Uterus (tissue), 4 donors: ENCODE results near the gene OSBPL2. TPM values are rescaled to one million over a fixed set of nuclear protein-coding genes. Genes with fewer than 3 reads are reported as not detected.

Experiments used
- DNase-seq, 2 donors: peaks; one replicate each; pipeline ENCODE4 v3.0.0-alpha.2; 2019 to 2020
- H3K27ac ChIP-seq, 2 donors: fragments of 200-600 bp; sonication (generic); 1 replicate in 1 of 2; 2 replicates in 1 of 2; pipeline ENCODE4 v1.5.1; 2016 to 2018
- H3K27me3 ChIP-seq, 2 donors: fragments of 200-600 bp; sonication (generic); one replicate each; pipeline ENCODE4 v1.5.1; 2018 to 2019; ENCODE audit warnings: control low read depth in 1 of 2
- H3K36me3 ChIP-seq, 2 donors: fragments of 200-600 bp; sonication (generic); one replicate each; pipeline ENCODE4 v1.5.1; 2019; ENCODE audit warnings: control low read depth in 1 of 2
- H3K4me1 ChIP-seq, 2 donors: fragments of 200-600 bp; sonication (generic); one replicate each; pipeline ENCODE4 v1.5.1; 2018 to 2019; ENCODE audit warnings: control low read depth in 1 of 2
- H3K4me3 ChIP-seq, 2 donors: fragments of 200-600 bp; sonication (generic); 1 replicate in 1 of 2; 2 replicates in 1 of 2; pipeline ENCODE4 v1.5.1; 2018 to 2019; ENCODE audit warnings: mild to moderate bottlenecking in 1 of 2
- H3K9me3 ChIP-seq, 2 donors: fragments of 200-600 bp; sonication (generic); one replicate each; pipeline ENCODE4 v1.5.1; 2019; ENCODE audit warnings: control low read depth in 1 of 2
- POLR2A ChIP-seq, 2 donors: fragments of 450-650 bp; IDR thresholded peaks; one replicate each; pipeline ENCODE4 v1.6.1; 2016; ENCODE audit warnings: antibody characterized with exemption in 2 of 2, mild to moderate bottlenecking in 1 of 2, moderate library complexity in 1 of 2
- intact Hi-C: fragments of 100-400 bp; cut with DNase I; formaldehyde crosslinking; loops from one replicate; pipeline ENCODE4 v1.15.1; 2023; ENCODE audit warnings: low total_unique reads
- total RNA-seq, 4 donors: library from RNA; depleted of rRNA in 3 of 4; stranded (reverse); fragments of >200 nt in 3 of 4; gene quantifications; one replicate each; pipeline versions ENCODE4 v1.1.0 to v1.2.4, GENCODE V29; 2014 to 2023
- TF ChIP-seq, protein P1 (sequence below), 4 experiments: fragments of 200-600 bp in 2 of 4; fragments of 450-650 bp in 2 of 4; sonication (generic) in 2 of 4; IDR thresholded peaks; one replicate each; pipeline ENCODE4 v1.5.1; 2016 to 2019; ENCODE audit warnings: antibody characterized with exemption in 4 of 4, mild to moderate bottlenecking in 2 of 4, moderate library complexity in 1 of 4
- donor health status: DM: yes; HTN: yes; CAD: no.

Gene OSBPL2
- total RNA-seq, 4 donors from 2014 or later: 12.3 to 55.9 (median 33.4) TPM

DNA sequence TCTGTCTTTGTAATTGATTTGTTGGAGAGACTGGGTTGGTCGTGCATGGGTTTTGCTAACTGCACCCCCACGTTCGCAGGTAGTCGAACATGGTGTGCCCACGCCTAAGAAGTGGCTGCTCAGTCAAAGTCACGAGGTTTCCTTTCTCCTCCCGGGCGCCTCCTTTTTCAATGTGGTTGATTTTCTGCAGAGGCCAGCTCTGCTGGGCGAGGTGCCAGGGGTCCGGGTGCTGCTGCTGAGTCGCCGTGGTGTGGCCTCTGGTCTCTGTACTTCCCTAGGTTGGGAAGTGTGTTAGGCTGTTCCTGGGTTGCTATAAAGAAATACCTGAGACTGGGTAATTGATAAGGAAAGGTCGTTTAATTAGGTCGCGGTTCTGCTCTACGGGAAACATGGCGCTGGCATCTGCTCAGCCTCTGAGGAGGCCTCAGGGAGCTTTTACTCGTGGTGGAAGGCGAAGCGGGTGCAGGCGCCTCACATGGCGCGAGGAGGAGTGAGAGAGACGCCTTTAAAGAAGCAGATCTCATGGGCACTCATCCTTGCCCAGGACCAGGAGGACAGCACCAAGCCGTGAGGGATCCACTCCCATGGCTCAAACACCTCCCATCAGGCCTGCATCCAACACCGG, 14.1 kb downstream of the OSBPL2 start:
- Histone ChIP-seq H3K9me3 (no peaks in the 10 kb centered on the region), H3K27ac (no peak overlapping the region), H3K36me3 (no peaks in the 10 kb centered on the region), H3K4me3 (no peak overlapping the region), H3K27me3 (no peaks in the 10 kb centered on the region), H3K4me1 (no peaks in the 10 kb centered on the region)
- TF ChIP-seq, protein P1, sequence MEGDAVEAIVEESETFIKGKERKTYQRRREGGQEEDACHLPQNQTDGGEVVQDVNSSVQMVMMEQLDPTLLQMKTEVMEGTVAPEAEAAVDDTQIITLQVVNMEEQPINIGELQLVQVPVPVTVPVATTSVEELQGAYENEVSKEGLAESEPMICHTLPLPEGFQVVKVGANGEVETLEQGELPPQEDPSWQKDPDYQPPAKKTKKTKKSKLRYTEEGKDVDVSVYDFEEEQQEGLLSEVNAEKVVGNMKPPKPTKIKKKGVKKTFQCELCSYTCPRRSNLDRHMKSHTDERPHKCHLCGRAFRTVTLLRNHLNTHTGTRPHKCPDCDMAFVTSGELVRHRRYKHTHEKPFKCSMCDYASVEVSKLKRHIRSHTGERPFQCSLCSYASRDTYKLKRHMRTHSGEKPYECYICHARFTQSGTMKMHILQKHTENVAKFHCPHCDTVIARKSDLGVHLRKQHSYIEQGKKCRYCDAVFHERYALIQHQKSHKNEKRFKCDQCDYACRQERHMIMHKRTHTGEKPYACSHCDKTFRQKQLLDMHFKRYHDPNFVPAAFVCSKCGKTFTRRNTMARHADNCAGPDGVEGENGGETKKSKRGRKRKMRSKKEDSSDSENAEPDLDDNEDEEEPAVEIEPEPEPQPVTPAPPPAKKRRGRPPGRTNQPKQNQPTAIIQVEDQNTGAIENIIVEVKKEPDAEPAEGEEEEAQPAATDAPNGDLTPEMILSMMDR (IDR thresholded peaks at IDR 0.05): no peak
- TF ChIP-seq POLR2A (IDR thresholded peaks at IDR 0.05): no peak
- no peak for DNase-seq
- intact Hi-C loops: no loop called here

DNA sequence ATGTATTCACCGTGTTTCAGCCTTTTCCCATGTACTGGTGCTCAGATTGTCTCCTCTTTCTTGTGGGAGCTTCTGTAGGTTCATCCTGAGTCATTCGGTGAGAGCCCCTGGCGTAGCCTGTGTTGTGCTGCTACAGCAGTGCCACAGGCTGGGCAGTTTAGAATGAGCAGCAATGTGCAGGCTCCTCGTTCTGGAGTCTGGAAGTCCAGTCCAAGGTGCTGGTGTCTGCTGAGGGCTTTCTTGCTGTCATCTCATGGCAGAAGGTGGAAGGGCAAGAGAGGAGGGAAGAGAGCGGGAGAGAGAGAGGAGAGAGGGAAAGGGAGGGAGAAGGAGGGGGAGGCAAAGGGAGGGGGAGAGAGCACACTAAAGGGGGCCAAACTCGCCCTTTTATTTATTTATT, 15.1 kb downstream of the OSBPL2 start:
- no peaks in the 10 kb centered on the region for H3K36me3 ChIP-seq
- H3K27ac ChIP-seq: no peak overlapping the region
- H3K4me3 ChIP-seq: no peak overlapping the region
- no peaks in the 10 kb centered on the region for H3K4me1 ChIP-seq
- intact Hi-C loops: no loop called here
- DNase-seq: no peak
- H3K27me3 ChIP-seq: no peaks in the 10 kb centered on the region
- no peaks in the 10 kb centered on the region for H3K9me3 ChIP-seq
- no peak for TF ChIP-seq POLR2A (IDR thresholded peaks at IDR 0.05)
- TF ChIP-seq, protein P1 (IDR thresholded peaks at IDR 0.05): no peak

DNA sequence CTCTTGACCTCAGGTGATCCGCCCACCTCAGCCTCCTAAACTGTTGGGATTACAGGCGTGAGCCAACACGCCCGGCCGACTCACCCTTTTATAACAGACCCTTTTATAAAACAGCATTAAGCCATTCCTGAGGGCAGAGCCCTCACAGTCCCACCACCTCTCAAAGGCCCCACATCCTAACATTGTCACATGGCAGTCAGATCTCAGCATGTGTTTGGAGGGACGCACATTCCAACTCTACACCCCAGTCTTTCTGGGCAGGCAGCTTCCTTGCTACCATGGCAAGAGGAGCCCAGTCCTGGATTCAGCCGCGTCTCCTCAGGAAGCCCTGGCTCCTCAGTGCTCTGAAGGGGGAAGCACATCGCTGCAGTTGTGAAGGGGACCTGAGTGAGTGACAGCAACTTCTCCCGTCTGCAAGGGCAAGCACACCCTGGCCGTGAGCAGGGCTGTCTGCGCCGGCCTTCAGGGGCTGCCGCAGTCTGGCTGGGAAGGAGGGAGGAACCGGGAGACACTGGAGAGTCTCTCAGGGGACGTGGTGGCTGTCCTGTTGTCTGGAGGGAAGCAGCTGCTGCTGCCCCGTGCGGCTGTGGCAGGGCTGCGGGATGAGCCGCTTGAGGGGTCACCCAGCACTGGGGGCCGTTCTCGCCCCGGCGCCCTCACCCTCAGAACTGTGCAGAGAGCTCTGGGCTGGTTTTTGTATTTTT, 15.9 kb downstream of the OSBPL2 start:
- H3K36me3 ChIP-seq: no peaks in the 10 kb centered on the region
- no peaks in the 10 kb centered on the region for H3K4me1 ChIP-seq
- intact Hi-C loops: no loop called here
- no peaks in the 10 kb centered on the region for H3K9me3 ChIP-seq
- no peak overlapping the region for H3K4me3 ChIP-seq
- no peak for TF ChIP-seq POLR2A (IDR thresholded peaks at IDR 0.05)
- TF ChIP-seq, protein P1 (IDR thresholded peaks at IDR 0.05): no peak
- H3K27me3 ChIP-seq: no peaks in the 10 kb centered on the region
- no peak overlapping the region for H3K27ac ChIP-seq
- no peak for DNase-seq

DNA sequence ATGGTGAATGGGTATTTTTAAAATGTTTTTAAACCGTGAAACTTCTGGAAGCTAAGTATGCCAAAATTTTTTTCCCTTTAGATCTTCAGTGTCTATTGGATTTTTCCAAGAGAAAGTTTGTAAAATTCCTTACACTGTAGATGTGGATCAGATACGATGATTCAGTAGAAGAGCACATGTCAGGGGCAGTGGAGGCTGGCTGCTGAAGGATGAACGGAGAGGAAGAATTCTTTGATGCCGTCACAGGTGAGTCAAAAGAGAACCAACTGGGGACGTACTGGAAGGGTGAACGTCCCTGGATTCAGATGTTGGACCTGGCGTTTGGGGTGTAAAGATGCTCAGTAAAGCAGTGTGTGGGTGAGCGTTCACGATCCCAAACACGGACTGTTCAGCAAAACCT, 17.7 kb downstream of the OSBPL2 start:
- Histone ChIP-seq H3K27me3 (no peaks in the 10 kb centered on the region), H3K4me1 (no peaks in the 10 kb centered on the region), H3K4me3 (no peak overlapping the region), H3K36me3 (no peaks in the 10 kb centered on the region), H3K9me3 (no peaks in the 10 kb centered on the region), H3K27ac (no peak overlapping the region)
- TF ChIP-seq, protein P1 (IDR thresholded peaks at IDR 0.05): no peak
- TF ChIP-seq POLR2A (IDR thresholded peaks at IDR 0.05): no peak
- intact Hi-C loops: no loop called here
- DNase-seq: no peak

DNA sequence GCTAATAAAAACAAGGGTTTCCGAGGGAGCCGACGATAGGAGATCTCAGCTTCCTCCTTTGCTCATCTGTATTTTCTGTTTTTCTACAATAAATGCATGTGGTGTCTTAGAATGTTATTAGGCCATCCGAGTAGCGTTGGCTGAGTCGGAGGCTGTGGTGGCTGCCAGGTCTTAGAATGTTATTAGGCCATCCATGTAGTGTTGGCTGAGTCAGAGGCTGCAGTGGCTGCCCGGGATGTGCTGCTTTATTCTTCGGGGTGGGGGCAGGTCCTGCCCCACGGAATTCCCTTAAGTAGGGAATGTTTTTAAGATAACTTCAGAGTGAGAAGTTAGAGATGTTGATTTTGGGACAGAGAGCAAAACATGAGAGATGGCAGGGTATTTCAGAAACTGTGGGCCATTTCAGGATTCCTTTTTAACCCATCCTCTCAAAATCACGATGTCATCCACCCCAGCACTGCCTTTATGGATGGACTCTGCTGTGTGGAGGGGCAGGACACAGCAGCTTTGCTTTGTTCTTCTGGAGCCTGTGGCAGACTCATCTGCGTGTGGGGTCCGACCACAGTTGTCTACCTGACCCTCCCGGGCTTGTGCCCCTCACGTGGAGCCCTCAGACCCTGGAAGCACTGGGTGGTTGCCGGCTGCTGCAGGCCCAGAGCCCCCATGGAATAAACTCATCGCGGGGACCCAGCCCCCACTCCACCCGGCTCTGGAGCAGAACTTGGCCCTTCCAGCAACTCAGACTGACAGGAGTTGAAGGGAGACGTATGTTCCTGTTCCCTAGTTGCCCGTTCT, 20.4 kb downstream of the OSBPL2 start:
- H3K27ac ChIP-seq: no peak overlapping the region
- no peaks in the 10 kb centered on the region for H3K9me3 ChIP-seq
- intact Hi-C loops: no loop called here
- H3K4me1 ChIP-seq: no peaks in the 10 kb centered on the region
- H3K4me3 ChIP-seq: no peak overlapping the region
- H3K27me3 ChIP-seq: no peaks in the 10 kb centered on the region
- no peak for TF ChIP-seq POLR2A (IDR thresholded peaks at IDR 0.05)
- TF ChIP-seq, protein P1 (IDR thresholded peaks at IDR 0.05): no peak
- peak in 1 of 2 donors; percentile 42 for DNase-seq
- no peaks in the 10 kb centered on the region for H3K36me3 ChIP-seq
